H1 (cell line): ENCODE data around the gene IL19. TPM values are rescaled to one million over a fixed set of nuclear protein-coding genes. Genes with fewer than 3 reads are reported as not detected.

Source experiments
- CTCF ChIA-PET: fragments of 300-600 bp; sonication (Branson Sonifier 250); formaldehyde crosslinking; loops from one replicate; lab custom pipeline; 2021; ENCODE audit not compliant: partially characterized antibody; lab: Charles Lee
- POLR2A ChIA-PET: fragments of 300-600 bp; sonication (Branson Sonifier 250); formaldehyde crosslinking; loops from one replicate; lab custom pipeline; 2021; ENCODE audit warnings: inconsistent platforms; ENCODE audit not compliant: partially characterized antibody; lab: Charles Lee
- DNase-seq, 2 experiments: peaks; one replicate each; pipeline versions ENCODE4 v3.0.0 to v3.0.0-alpha.2; 2010 to 2022; ENCODE audit warnings: low spot score in 2 of 2, low read depth in 1 of 2, mixed read lengths in 1 of 2
- FAIRE-seq: peaks from 2 replicates; lab custom pipeline; 2011; peaks lifted over from hg19 to GRCh38; lab: Jason Lieb, UNC
- H2AFZ ChIP-seq: 2 replicates; pipeline ENCODE4 v1.8.1; 2012; ENCODE audit warnings: low read length, inconsistent platforms
- H2AK5ac ChIP-seq: 2 replicates; pipeline ENCODE4 v1.6.1; 2013; ENCODE audit warnings: low read depth, low read length
- H2BK120ac ChIP-seq: replicated peaks from 2 replicates; pipeline ENCODE3; 2013; ENCODE audit warnings: low read depth, low read length, inconsistent platforms
- H2BK12ac ChIP-seq: 2 replicates; pipeline ENCODE4 v1.6.1; 2013; ENCODE audit warnings: low read depth, low read length
- H2BK15ac ChIP-seq: 2 replicates; pipeline ENCODE4 v1.6.1; 2013; ENCODE audit warnings: low read length
- H2BK20ac ChIP-seq: 2 replicates; pipeline ENCODE4 v1.6.1; 2013; ENCODE audit warnings: low read length
- H2BK5ac ChIP-seq: 2 replicates; pipeline ENCODE4 v1.6.1; 2013; ENCODE audit warnings: low read depth, low read length
- H3K14ac ChIP-seq: 2 replicates; pipeline ENCODE4 v1.6.1; 2013; ENCODE audit warnings: inconsistent platforms; ENCODE audit not compliant: insufficient read length
- H3K18ac ChIP-seq: 2 replicates; pipeline ENCODE4 v1.6.1; 2013; ENCODE audit warnings: low read length; ENCODE audit errors: extremely low read depth
- H3K23ac ChIP-seq: 2 replicates; pipeline ENCODE4 v1.6.1; 2013; ENCODE audit warnings: inconsistent platforms; ENCODE audit not compliant: insufficient read length
- H3K23me2 ChIP-seq: 2 replicates; pipeline ENCODE4 v1.6.1; 2013; ENCODE audit warnings: low read depth, low read length
- H3K27ac ChIP-seq: 2 replicates; pipeline ENCODE4 v1.6.1; 2011; ENCODE audit warnings: low read depth, low read length, inconsistent platforms
- H3K27me3 ChIP-seq, 4 experiments: replicated peaks in 1 of 4; 1 replicate in 1 of 4; 2 replicates in 3 of 4; pipeline versions ENCODE4 v1.6.1 to v1.8.1; 2011 to 2013; ENCODE audit warnings: low read length in 3 of 4, mild to moderate bottlenecking in 3 of 4, inconsistent platforms in 2 of 4, mixed read lengths in 2 of 4, moderate library complexity in 1 of 4; ENCODE audit not compliant: control insufficient read depth in 3 of 4, insufficient read depth in 3 of 4; ENCODE audit errors: extremely low read depth in 1 of 4
- H3K36me3 ChIP-seq, 4 experiments: 2 replicates each; pipeline versions ENCODE4 v1.6.1 to v1.8.1; 2011 to 2013; ENCODE audit warnings: mild to moderate bottlenecking in 4 of 4, low read length in 3 of 4, moderate library complexity in 2 of 4, control low read depth in 1 of 4, inconsistent platforms in 1 of 4; ENCODE audit not compliant: insufficient read depth in 4 of 4, control insufficient read depth in 2 of 4
- H3K4ac ChIP-seq: replicated peaks from 2 replicates; pipeline ENCODE3; 2013; ENCODE audit warnings: low read length, low read depth, mixed read lengths, inconsistent platforms; ENCODE audit not compliant: insufficient read length
- H3K4me1 ChIP-seq, 4 experiments: replicated peaks in 1 of 4; 1 replicate in 1 of 4; 2 replicates in 3 of 4; pipeline versions ENCODE4 v1.6.1 to v1.8.1; 2011 to 2013; ENCODE audit warnings: low read length in 3 of 4, inconsistent platforms in 2 of 4, mixed read lengths in 1 of 4; ENCODE audit not compliant: insufficient read depth in 4 of 4, control insufficient read depth in 3 of 4
- H3K4me2 ChIP-seq, 2 experiments: 2 replicates each; pipeline versions ENCODE4 v1.6.1 to v1.8.1; 2011 to 2013; ENCODE audit warnings: low read depth in 2 of 2, low read length in 2 of 2, control low read depth in 1 of 2, inconsistent platforms in 1 of 2, mild to moderate bottlenecking in 1 of 2; ENCODE audit not compliant: insufficient read depth in 1 of 2
- H3K4me3 ChIP-seq, 4 experiments: fragments of 200-600, 300-600 bp in 1 of 4; sonication (generic), shearing (Covaris generic), sonication (Bioruptor Twin) in 1 of 4; 2 replicates each; pipeline versions ENCODE4 v1.5.1 to v1.8.1; 2011 to 2016; ENCODE audit warnings: low read length in 4 of 4, low read depth in 3 of 4, control low read depth in 2 of 4, inconsistent platforms in 2 of 4, mild to moderate bottlenecking in 2 of 4, mixed read lengths in 1 of 4, moderate library complexity in 1 of 4; ENCODE audit not compliant: insufficient read depth in 2 of 4; ENCODE audit errors: extremely low read depth in 1 of 4
- H3K56ac ChIP-seq: replicated peaks from 2 replicates; pipeline ENCODE3; 2013; ENCODE audit warnings: low read depth, mild to moderate bottlenecking, mixed read lengths, low read length, inconsistent platforms; ENCODE audit not compliant: insufficient read length
- H3K79me1 ChIP-seq: 2 replicates; pipeline ENCODE4 v1.6.1; 2013; ENCODE audit warnings: low read depth, low read length, control low read depth
- H3K79me2 ChIP-seq, 2 experiments: 2 replicates each; pipeline versions ENCODE4 v1.6.1 to v1.8.1; 2012 to 2013; ENCODE audit warnings: low read length in 2 of 2, mild to moderate bottlenecking in 2 of 2, inconsistent platforms in 1 of 2; ENCODE audit not compliant: insufficient read depth in 2 of 2, control insufficient read depth in 1 of 2
- H3K9ac ChIP-seq, 4 experiments: replicated peaks in 1 of 4; 1 replicate in 1 of 4; 2 replicates in 3 of 4; pipeline versions ENCODE4 v1.6.1 to v1.8.1; 2011 to 2013; ENCODE audit warnings: low read depth in 3 of 4, low read length in 3 of 4, control low read depth in 2 of 4, mild to moderate bottlenecking in 2 of 4, moderate library complexity in 2 of 4, inconsistent platforms in 1 of 4; ENCODE audit errors: extremely low read depth in 1 of 4
- H3K9me3 ChIP-seq, 2 experiments: 2 replicates each; pipeline versions ENCODE4 v1.6.1 to v1.8.1; 2012 to 2013; ENCODE audit warnings: mild to moderate bottlenecking in 2 of 2, moderate library complexity in 2 of 2, control low read depth in 1 of 2, inconsistent platforms in 1 of 2, low read depth in 1 of 2, low read length in 1 of 2, mixed read lengths in 1 of 2; ENCODE audit not compliant: insufficient read depth in 2 of 2
- H4K20me1 ChIP-seq, 2 experiments: replicated peaks in 1 of 2; 2 replicates each; pipeline versions ENCODE3 to v1.8.1; 2011 to 2013; ENCODE audit warnings: inconsistent platforms in 2 of 2, low read length in 2 of 2, mild to moderate bottlenecking in 1 of 2; ENCODE audit not compliant: insufficient read depth in 2 of 2, control insufficient read depth in 1 of 2
- H4K5ac ChIP-seq: 2 replicates; pipeline ENCODE4 v1.6.1; 2013; ENCODE audit warnings: low read length, low read depth, mixed read lengths, inconsistent platforms; ENCODE audit not compliant: insufficient read length
- H4K8ac ChIP-seq: 2 replicates; pipeline ENCODE4 v1.8.0; 2013; ENCODE audit warnings: mild to moderate bottlenecking, moderate library complexity, low read length, inconsistent platforms; ENCODE audit not compliant: insufficient read depth; ENCODE audit errors: extremely low read depth
- H4K91ac ChIP-seq: replicated peaks from 2 replicates; pipeline ENCODE3; 2013; ENCODE audit warnings: low read length, mixed read lengths, inconsistent platforms; ENCODE audit not compliant: insufficient read length
- ASH2L ChIP-seq: fragments of 200-600, 300-600 bp; sonication (generic); IDR thresholded peaks from one replicate; pipeline ENCODE4 v1.7.1; 2017; ENCODE audit warnings: low read length
- CBX8 ChIP-seq: fragments of 300-800, 300-1000 bp; sonication (generic); IDR thresholded peaks from 2 replicates; pipeline ENCODE4 v1.7.1; 2016; ENCODE audit warnings: low read depth, low read length, borderline replicate concordance
- EGR1 ChIP-seq: IDR thresholded peaks from 2 replicates; pipeline ENCODE4 v1.6.1; 2011; ENCODE audit warnings: low read depth, low read length, borderline replicate concordance
- FOSL1 ChIP-seq: IDR thresholded peaks from 2 replicates; pipeline ENCODE4 v1.6.1; 2011; ENCODE audit warnings: mild to moderate bottlenecking, low read depth, low read length, moderate library complexity; ENCODE audit not compliant: insufficient read depth
- HDAC2 ChIP-seq, 2 experiments: fragments of 300-600 bp in 1 of 2; sonication (generic) in 1 of 2; IDR thresholded peaks; 2 replicates each; pipeline ENCODE4 v1.6.1; 2011 to 2012; ENCODE audit warnings: low read depth in 2 of 2, low read length in 2 of 2, mild to moderate bottlenecking in 2 of 2, moderate library complexity in 2 of 2, borderline replicate concordance in 1 of 2, inconsistent platforms in 1 of 2
- JUN ChIP-seq: IDR thresholded peaks from 2 replicates; pipeline ENCODE4 v1.6.1; 2011; ENCODE audit warnings: low read depth, mild to moderate bottlenecking, improper control_type of control experiment, low read length
- KDM4A ChIP-seq: IDR thresholded peaks from one replicate; pipeline ENCODE4 v1.7.1; 2012; ENCODE audit warnings: low read depth, mild to moderate bottlenecking, moderate library complexity, low read length, inconsistent platforms; ENCODE audit not compliant: severe bottlenecking
- RNF2 ChIP-seq: fragments of 200-900, 300-1000 bp; sonication (generic); IDR thresholded peaks from 2 replicates; pipeline ENCODE4 v1.7.1; 2016; ENCODE audit warnings: borderline replicate concordance, low read depth, mild to moderate bottlenecking, antibody characterized with exemption, low read length; ENCODE audit not compliant: poor library complexity, severe bottlenecking; ENCODE audit errors: missing control alignments
- SAP30 ChIP-seq: fragments of 300-600 bp; sonication (generic); IDR thresholded peaks from 2 replicates; pipeline ENCODE4 v1.7.1; 2012; ENCODE audit warnings: low read length, moderate library complexity, mild to moderate bottlenecking, inconsistent platforms; ENCODE audit not compliant: insufficient read depth, insufficient replicate concordance
- SIN3A ChIP-seq, 2 experiments: IDR thresholded peaks in 1 of 2; conservative IDR thresholded peaks in 1 of 2; 2 replicates each; pipeline ENCODE4 v1.6.1; 2011 to 2012; ENCODE audit warnings: low read length in 2 of 2, improper control_type of control experiment in 1 of 2, low read depth in 1 of 2, mild to moderate bottlenecking in 1 of 2
- SUZ12 ChIP-seq: fragments of 200-600 bp; sonication (generic); IDR thresholded peaks from 2 replicates; pipeline ENCODE4 v1.6.1; 2012; ENCODE audit warnings: mild to moderate bottlenecking, inconsistent platforms, low read length, moderate library complexity, mixed read lengths
- WGBS, 2 experiments: shearing (Covaris generic) in 1 of 2; methylation state at CpG; one replicate each; pipeline versions ENCODE4 v1.1.6 to v1.1.7; 2013 to 2015; ENCODE audit warnings: low lambda C conversion rate in 2 of 2, mixed read lengths in 2 of 2, inconsistent platforms in 1 of 2, low coverage in 1 of 2, missing lambda C conversion rate in 1 of 2; ENCODE audit not compliant: insufficient replicate concordance in 2 of 2, insufficient coverage in 1 of 2, insufficient read length in 1 of 2; ENCODE audit errors: extremely low coverage in 1 of 2, missing lambda C conversion rate in 1 of 2; 5-methylcytosine and 5-hydroxymethylcytosine counted together
- polyA plus RNA-seq, 7 experiments: library from polyadenylated mRNA; depleted of rRNA in 3 of 7; stranded (reverse) in 5 of 7; unstranded in 2 of 7; fragments of >200 nt in 5 of 7; fragments of 200-250 nt in 2 of 7; gene quantifications; 1 replicate in 5 of 7; 2 replicates in 1 of 7; 4 replicates in 1 of 7; pipeline versions ENCODE4 v1.2.1 to v1.2.3, GENCODE V29; 2011 to 2013; ENCODE audit warnings: missing spikeins in 2 of 7, mixed read lengths in 2 of 7
- total RNA-seq: library from RNA; stranded (reverse); fragmentation: NEBNext Ultra II Directional; extraction: Animal tissue kit (Norgen Biotek cat#: 25700); gene quantifications from 2 replicates; pipeline ENCODE4 v1.2.1, GENCODE V29; 2021

IL19 gene
- total and polyA plus RNA-seq, 2 of the 8 experiments (the other 6 are each of a cell fraction or from before 2014, with no cell fraction given): not detected

DNA sequence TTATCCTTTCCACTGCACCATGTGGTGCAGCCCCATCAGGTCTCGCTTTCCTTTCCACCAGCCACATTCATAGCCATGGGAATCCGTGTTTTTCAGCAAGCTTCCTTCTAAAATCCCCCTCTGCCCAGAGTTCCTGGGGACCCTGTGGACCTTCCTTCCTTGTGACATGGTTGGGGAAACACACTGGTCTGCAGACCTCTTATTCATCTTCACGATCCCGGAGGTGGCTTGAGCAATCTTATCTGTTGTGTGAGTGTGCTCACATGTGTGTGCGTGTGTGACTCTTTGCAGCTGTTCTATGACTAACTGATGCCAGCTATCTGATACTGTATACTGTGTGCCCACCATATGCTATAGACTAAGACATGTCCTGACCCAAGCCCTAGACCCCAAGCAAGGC is 17.3 kb downstream of the IL19 start:
- Histone ChIP-seq H4K8ac (no peak overlapping the region), H3K4ac (no peak overlapping the region), H3K79me2 (no peaks in the 10 kb centered on the region), H2BK12ac (no peak overlapping the region), H2BK20ac (no peak overlapping the region), H3K56ac (no peak overlapping the region), H3K9me3 (no peaks in the 10 kb centered on the region), H3K36me3 (no peaks in the 10 kb centered on the region), H3K4me2 (no peak overlapping the region), H2BK5ac (no peak overlapping the region), H2BK120ac (no peak overlapping the region), H3K23me2 (no peaks in the 10 kb centered on the region), H3K4me1 (no peaks in the 10 kb centered on the region), H3K9ac (no peak overlapping the region), H3K79me1 (no peaks in the 10 kb centered on the region), H3K23ac (no peak overlapping the region), H3K27me3 (no peaks in the 10 kb centered on the region; a peak in 2 of 7 replicates), H3K27ac (no peak overlapping the region), H3K4me3 (no peak overlapping the region), H3K14ac (no peak overlapping the region), H3K18ac (no peak overlapping the region), H4K20me1 (no peaks in the 10 kb centered on the region), H4K91ac (no peak overlapping the region), H2AFZ (no peak overlapping the region), H2AK5ac (no peak overlapping the region), H2BK15ac (no peak overlapping the region), H4K5ac (no peak overlapping the region)
- no peak for FAIRE-seq
- no peak for DNase-seq
- TF ChIP-seq SIN3A (conservative IDR thresholded peaks at IDR 0.05 in 1 of 2, IDR thresholded peaks at IDR 0.05 in 1 of 2; ENCODE audit: low read depth in 1 of 2, low read length in 2 of 2): no peak
- no peak for TF ChIP-seq ASH2L
- no peak for TF ChIP-seq CBX8
- TF ChIP-seq JUN: no peak
- TF ChIP-seq HDAC2 (IDR thresholded peaks at IDR 0.05; ENCODE audit: borderline replicate concordance in 1 of 2, low read depth in 2 of 2, low read length in 2 of 2): no peak
- TF ChIP-seq FOSL1: no peak
- TF ChIP-seq SAP30: no peak
- no peak for TF ChIP-seq RNF2
- TF ChIP-seq EGR1: no peak
- no peak for TF ChIP-seq KDM4A
- no peak for TF ChIP-seq SUZ12
- POLR2A ChIA-PET: no interaction called here
- CTCF ChIA-PET: interaction anchor here (1.0 to 5.4 kb wide), 5 partner anchors 10 to 194 kb away, joined by 3 to 43 read pairs (median 3); no protein-coding TSS in a partner anchor
- 75% methylated on average over 5 of the region's 5 CpGs; no CpG with 5 or more reads in 1 of the 2 experiments for WGBS, 2 experiments
